ENCODE data around the gene GATAD1.

DNA sequence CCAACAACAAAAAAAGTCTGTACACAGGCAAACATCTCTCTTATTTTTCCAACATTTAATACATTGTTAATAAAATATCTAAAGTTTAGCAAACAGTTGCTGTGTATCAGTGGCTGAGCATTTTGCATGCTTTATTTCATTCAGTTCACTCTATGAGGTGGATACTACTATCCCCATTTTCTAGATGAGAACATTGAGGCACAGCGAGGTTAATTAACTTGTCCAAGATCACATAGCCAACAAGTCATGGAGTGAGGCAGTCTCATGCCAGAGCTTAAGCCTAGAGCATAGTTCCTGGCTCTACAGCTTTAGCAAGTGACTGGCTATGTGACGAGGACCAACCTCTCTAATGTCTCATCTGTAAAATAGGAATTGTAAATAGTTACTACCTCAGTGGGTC, 4.4 kb downstream of the GATAD1 start:
- TF ChIP-seq EZH2 (IDR thresholded peaks at IDR 0.05): no peak
- TF ChIP-seq POLR2AphosphoS5 (IDR thresholded peaks at IDR 0.05; ENCODE audit: borderline replicate concordance, low read depth, low read length): no peak

Data from SK-N-MC (cell line).